Ishikawa (cell line): ENCODE data around the gene ZNF768.

Experiments
- CREB1 ChIP-seq: IDR thresholded peaks from 2 replicates; pipeline ENCODE4 v1.6.1; 2012; ENCODE audit warnings: low read depth
- EGR1 ChIP-seq: IDR thresholded peaks from 2 replicates; pipeline ENCODE4 v1.6.1; 2012
- EP300 ChIP-seq: IDR thresholded peaks from 2 replicates; pipeline ENCODE4 v1.6.1; 2012; ENCODE audit warnings: borderline replicate concordance
- FOXM1 ChIP-seq: IDR thresholded peaks from 2 replicates; pipeline ENCODE4 v1.6.1; 2012; ENCODE audit warnings: low read depth, borderline replicate concordance
- RAD21 ChIP-seq: IDR thresholded peaks from 2 replicates; pipeline ENCODE4 v1.6.1; 2012; ENCODE audit warnings: low read depth
- TEAD4 ChIP-seq: IDR thresholded peaks from 2 replicates; pipeline ENCODE4 v1.6.1; 2012
- YY1 ChIP-seq: IDR thresholded peaks from 2 replicates; pipeline ENCODE4 v1.6.1; 2012; ENCODE audit warnings: low read depth
- ZBTB7A ChIP-seq: IDR thresholded peaks from 2 replicates; pipeline ENCODE4 v1.6.1; 2012; ENCODE audit warnings: low read depth
- TF ChIP-seq, protein P1 (sequence below): IDR thresholded peaks from 2 replicates; pipeline ENCODE4 v1.6.1; 2012
- TF ChIP-seq, protein P2 (sequence below): IDR thresholded peaks from 2 replicates; pipeline ENCODE4 v1.6.1; 2012

DNA sequence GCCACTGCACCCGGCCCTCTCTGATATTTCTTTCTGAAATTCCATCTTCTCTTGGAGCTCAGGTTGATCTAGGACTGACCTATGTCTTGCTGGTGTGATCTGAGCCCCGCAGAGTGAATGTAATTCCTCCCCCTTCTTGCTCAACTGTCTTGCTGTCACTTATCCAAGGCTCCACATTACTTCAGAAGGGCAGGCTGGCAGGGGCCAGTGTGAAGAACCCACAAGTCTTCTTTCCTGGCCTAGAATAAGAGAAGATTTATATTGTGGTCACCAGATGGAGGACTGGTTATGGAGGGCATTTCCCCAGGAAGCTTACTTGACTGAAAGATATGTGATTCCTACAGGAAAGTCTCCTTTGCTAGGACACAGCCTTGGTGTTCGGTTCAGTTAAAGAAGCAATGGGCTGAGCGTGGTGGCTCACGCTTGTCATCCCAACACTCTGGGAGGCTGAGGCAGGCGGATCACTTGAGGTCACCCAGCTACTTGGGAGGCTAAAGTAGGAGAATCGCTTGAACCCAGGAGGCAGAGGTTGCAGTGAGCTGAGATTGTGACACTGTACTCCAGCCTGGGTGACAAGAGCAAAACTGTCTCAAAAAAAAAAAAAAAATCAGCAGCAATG lies 40.4 kb downstream of the ZNF768 start:
- TF ChIP-seq EP300 (no peak), FOXM1 (no peak), RAD21 (no peak), CREB1 (no peak), ZBTB7A (no peak), EGR1 (no peak), TEAD4 (no peak), YY1 (no peak)
- TF ChIP-seq, protein P1, sequence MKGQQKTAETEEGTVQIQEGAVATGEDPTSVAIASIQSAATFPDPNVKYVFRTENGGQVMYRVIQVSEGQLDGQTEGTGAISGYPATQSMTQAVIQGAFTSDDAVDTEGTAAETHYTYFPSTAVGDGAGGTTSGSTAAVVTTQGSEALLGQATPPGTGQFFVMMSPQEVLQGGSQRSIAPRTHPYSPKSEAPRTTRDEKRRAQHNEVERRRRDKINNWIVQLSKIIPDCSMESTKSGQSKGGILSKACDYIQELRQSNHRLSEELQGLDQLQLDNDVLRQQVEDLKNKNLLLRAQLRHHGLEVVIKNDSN = no peak
- TF ChIP-seq, protein P2, sequence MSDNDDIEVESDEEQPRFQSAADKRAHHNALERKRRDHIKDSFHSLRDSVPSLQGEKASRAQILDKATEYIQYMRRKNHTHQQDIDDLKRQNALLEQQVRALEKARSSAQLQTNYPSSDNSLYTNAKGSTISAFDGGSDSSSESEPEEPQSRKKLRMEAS = no peak
